Measurements from ENCODE around the gene NELL2. TPM values are rescaled to one million over a fixed set of nuclear protein-coding genes. Genes with fewer than 3 reads are reported as not detected.

The NELL2 gene
- polyA plus RNA-seq, 3 donors, result 0.09 to 0.98 (median 0.39) TPM

DNA sequence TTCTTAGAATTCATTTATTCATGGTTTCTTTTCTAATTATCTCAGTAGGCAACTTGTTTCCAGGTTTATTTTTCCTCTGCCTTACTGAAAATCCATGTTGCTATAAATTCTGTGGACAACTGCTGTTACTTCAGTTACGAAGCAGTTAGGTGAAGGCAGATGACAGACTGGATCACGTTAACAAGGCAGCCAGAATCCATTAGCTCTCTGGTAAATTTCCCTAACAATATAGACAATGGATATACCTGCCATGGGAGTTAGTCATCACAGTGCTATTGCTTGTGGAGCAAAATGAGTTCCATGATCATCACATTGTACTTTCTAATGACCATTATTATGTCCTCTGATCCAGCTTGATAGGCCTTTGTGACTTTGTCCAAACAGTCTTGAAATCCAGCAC, 291.5 kb downstream of the NELL2 start:
- peaks cover 7 to 8% of the 10 kb centered on the region in 2 donors for H3K9me3 ChIP-seq (replicated peaks in 1 of 2; ENCODE audit: control insufficient read depth in 1 of 2, insufficient read depth in 1 of 2, low read length in 2 of 2)
- no peaks in the 10 kb centered on the region for H3K27me3 ChIP-seq (ENCODE audit: control insufficient read depth in 2 of 2, insufficient read depth in 2 of 2, low read length in 2 of 2)
- no peak overlapping the region for H3K4me2 ChIP-seq (replicated peaks; ENCODE audit: extremely low read depth, low read length, poor library complexity, severe bottlenecking)
- H3K36me3 Mint-ChIP-seq, result no peaks in the 10 kb centered on the region
- no peak overlapping the region for H3K27ac Mint-ChIP-seq
- H3K4me1 Mint-ChIP-seq, result no peaks in the 10 kb centered on the region
- intact Hi-C loops (cut with micrococcal nuclease), result no loop called here
- no peaks in the 10 kb centered on the region for H4K20me1 ChIP-seq (ENCODE audit: insufficient read depth, low read length)
- H3K9ac ChIP-seq (ENCODE audit: insufficient read depth, low read length, poor library complexity, severe bottlenecking), result no peak overlapping the region
- TF ChIP-seq, protein P1, sequence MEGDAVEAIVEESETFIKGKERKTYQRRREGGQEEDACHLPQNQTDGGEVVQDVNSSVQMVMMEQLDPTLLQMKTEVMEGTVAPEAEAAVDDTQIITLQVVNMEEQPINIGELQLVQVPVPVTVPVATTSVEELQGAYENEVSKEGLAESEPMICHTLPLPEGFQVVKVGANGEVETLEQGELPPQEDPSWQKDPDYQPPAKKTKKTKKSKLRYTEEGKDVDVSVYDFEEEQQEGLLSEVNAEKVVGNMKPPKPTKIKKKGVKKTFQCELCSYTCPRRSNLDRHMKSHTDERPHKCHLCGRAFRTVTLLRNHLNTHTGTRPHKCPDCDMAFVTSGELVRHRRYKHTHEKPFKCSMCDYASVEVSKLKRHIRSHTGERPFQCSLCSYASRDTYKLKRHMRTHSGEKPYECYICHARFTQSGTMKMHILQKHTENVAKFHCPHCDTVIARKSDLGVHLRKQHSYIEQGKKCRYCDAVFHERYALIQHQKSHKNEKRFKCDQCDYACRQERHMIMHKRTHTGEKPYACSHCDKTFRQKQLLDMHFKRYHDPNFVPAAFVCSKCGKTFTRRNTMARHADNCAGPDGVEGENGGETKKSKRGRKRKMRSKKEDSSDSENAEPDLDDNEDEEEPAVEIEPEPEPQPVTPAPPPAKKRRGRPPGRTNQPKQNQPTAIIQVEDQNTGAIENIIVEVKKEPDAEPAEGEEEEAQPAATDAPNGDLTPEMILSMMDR (IDR thresholded peaks at IDR 0.05), result no peak
- H3K4me3 Mint-ChIP-seq, result no peak overlapping the region
- no peak overlapping the region for H3K27ac ChIP-seq (ENCODE audit: low read depth in 1 of 2, low read length in 2 of 2)
- WGBS (ENCODE audit: insufficient coverage), result no CpG with 5 or more reads among the region's 2 CpGs
- H3K36me3 ChIP-seq (replicated peaks in 1 of 2; ENCODE audit: control insufficient read depth in 1 of 2, insufficient read depth in 2 of 2, low read length in 2 of 2), result no peaks in the 10 kb centered on the region
- DNase-seq, result no peak
- no peaks in the 10 kb centered on the region for H3K4me1 ChIP-seq (ENCODE audit: control insufficient read depth in 1 of 2, insufficient read depth in 2 of 2, low read length in 2 of 2)
- no peak overlapping the region for H2AFZ ChIP-seq (ENCODE audit: insufficient read depth, low read depth, low read length, poor library complexity, severe bottlenecking)
- no peaks in the 10 kb centered on the region for H3K79me2 ChIP-seq (ENCODE audit: insufficient read depth, low read length)
- no peaks in the 10 kb centered on the region for H3K27me3 Mint-ChIP-seq (ENCODE audit: low read depth in 3 of 3)
- no peak overlapping the region for H3K4me3 ChIP-seq (replicated peaks in 1 of 3; ENCODE audit: low read depth in 2 of 3, low read length in 3 of 3)
- peaks cover 0 to 7% (median 3%) of the 10 kb centered on the region in 7 donors for H3K9me3 Mint-ChIP-seq

DNA sequence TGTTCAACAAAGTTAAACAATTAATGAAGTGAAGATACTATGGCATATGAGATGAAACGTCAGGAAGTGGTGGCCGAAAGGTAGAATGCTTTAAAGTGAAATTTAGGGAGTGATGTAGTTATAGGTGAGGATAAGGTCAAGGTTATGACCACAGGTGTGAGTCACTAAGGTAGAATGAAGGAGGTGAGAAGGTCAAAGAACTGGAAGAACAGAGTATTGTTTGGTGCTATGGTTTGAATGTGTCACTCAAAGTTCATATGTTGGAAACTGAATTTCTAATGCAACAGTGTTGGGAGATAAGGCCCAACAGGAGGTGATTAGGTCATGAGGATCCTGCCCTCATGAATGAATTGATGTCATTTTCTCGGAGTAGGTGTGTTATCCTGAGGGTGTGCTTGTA, 293.6 kb downstream of the NELL2 start:
- no peaks in the 10 kb centered on the region for H3K79me2 ChIP-seq (ENCODE audit: insufficient read depth, low read length)
- no peak overlapping the region for H2AFZ ChIP-seq (ENCODE audit: insufficient read depth, low read depth, low read length, poor library complexity, severe bottlenecking)
- H3K36me3 Mint-ChIP-seq, result no peaks in the 10 kb centered on the region
- no peaks in the 10 kb centered on the region for H3K27me3 ChIP-seq (ENCODE audit: control insufficient read depth in 2 of 2, insufficient read depth in 2 of 2, low read length in 2 of 2)
- no peak overlapping the region for H3K4me2 ChIP-seq (replicated peaks; ENCODE audit: extremely low read depth, low read length, poor library complexity, severe bottlenecking)
- no peaks in the 10 kb centered on the region for H3K4me1 ChIP-seq (ENCODE audit: control insufficient read depth in 1 of 2, insufficient read depth in 2 of 2, low read length in 2 of 2)
- H3K4me1 Mint-ChIP-seq, result no peaks in the 10 kb centered on the region
- no peak overlapping the region for H3K4me3 Mint-ChIP-seq
- H3K9me3 Mint-ChIP-seq, result peaks cover 0 to 7% (median 4%) of the 10 kb centered on the region in 7 donors
- H3K27me3 Mint-ChIP-seq (ENCODE audit: low read depth in 3 of 3), result no peaks in the 10 kb centered on the region
- H4K20me1 ChIP-seq (ENCODE audit: insufficient read depth, low read length), result no peaks in the 10 kb centered on the region
- H3K4me3 ChIP-seq (replicated peaks in 1 of 3; ENCODE audit: low read depth in 2 of 3, low read length in 3 of 3), result no peak overlapping the region
- TF ChIP-seq, protein P1 (IDR thresholded peaks at IDR 0.05), result no peak
- no peaks in the 10 kb centered on the region for H3K36me3 ChIP-seq (replicated peaks in 1 of 2; ENCODE audit: control insufficient read depth in 1 of 2, insufficient read depth in 2 of 2, low read length in 2 of 2)
- no peak overlapping the region for H3K9ac ChIP-seq (ENCODE audit: insufficient read depth, low read length, poor library complexity, severe bottlenecking)
- H3K27ac ChIP-seq (ENCODE audit: low read depth in 1 of 2, low read length in 2 of 2), result no peak overlapping the region
- intact Hi-C loops (cut with micrococcal nuclease), result no loop called here
- DNase-seq, result no peak
- H3K27ac Mint-ChIP-seq, result no peak overlapping the region
- H3K9me3 ChIP-seq (replicated peaks in 1 of 2; ENCODE audit: control insufficient read depth in 1 of 2, insufficient read depth in 1 of 2, low read length in 2 of 2), result peaks cover 4 to 5% of the 10 kb centered on the region in 2 donors
- 80% methylated on average over 2 of the region's 3 CpGs for WGBS (ENCODE audit: insufficient coverage)

All from CD14-positive monocyte (primary cell).